ENCODE results near the gene PEDS1. TPM values are rescaled to one million over a fixed set of nuclear protein-coding genes. Genes with fewer than 3 reads are reported as not detected.
A peak's percentile ranks its signal among the peaks of the same experiment; 100 is the strongest.

Gene PEDS1
- total and polyA plus RNA-seq, 2 of the 13 experiments (the other 11 are each of a cell fraction or from before 2014, with no cell fraction given): 30.5 to 93.9 TPM

- no peak for TF ChIP-seq SMARCE1 (IDR thresholded peaks at IDR 0.05; ENCODE audit: borderline replicate concordance)
- TF ChIP-seq CENPT (CRISPR knock-in tag; IDR thresholded peaks at IDR 0.05; ENCODE audit: low read depth): 0 out of 2 replicates have a peak, but pooled peaks have one; percentile 45
- peak; percentile 36 for TF ChIP-seq ETV5 (CRISPR knock-in tag; IDR thresholded peaks at IDR 0.05; ENCODE audit: borderline replicate concordance)
- TF ChIP-seq NR0B2 (CRISPR knock-in tag; IDR thresholded peaks at IDR 0.05): peak; percentile 53
- peak; percentile 77 to 94; a peak in 3 of 4 replicates for TF ChIP-seq HMGXB4 (CRISPR knock-in tag; IDR thresholded peaks at IDR 0.05; ENCODE audit: borderline replicate concordance in 1 of 2, low read depth in 1 of 2)
- peak; percentile 36; the same call in 1 of the 2 replicates for TF ChIP-seq TAF1 (CRISPR knock-in tag; IDR thresholded peaks at IDR 0.05)
- peak; percentile 32; the same call in 1 of the 2 replicates for TF ChIP-seq SP4 (CRISPR knock-in tag; IDR thresholded peaks at IDR 0.05)
- TF ChIP-seq ZNF790 (CRISPR knock-in tag; IDR thresholded peaks at IDR 0.05; ENCODE audit: borderline replicate concordance): no peak
- TF ChIP-seq ZNF451 (CRISPR knock-in tag; IDR thresholded peaks at IDR 0.05): no peak
- TF ChIP-seq ZNF883 (CRISPR knock-in tag; IDR thresholded peaks at IDR 0.05; ENCODE audit: not compliant biosample characterization): no peak
- peak; percentile 80 for TF ChIP-seq SMAD3 (CRISPR knock-in tag; IDR thresholded peaks at IDR 0.05)
- peak; percentile 64; the same call in 1 of the 2 replicates for TF ChIP-seq ZNF331 (CRISPR knock-in tag; IDR thresholded peaks at IDR 0.05)
- TF ChIP-seq ZZZ3 (CRISPR knock-in tag; IDR thresholded peaks at IDR 0.05; ENCODE audit: borderline replicate concordance): peak; percentile 48; the same call in 1 of the 2 replicates
- 0 out of 2 replicates have a peak, but pooled peaks have one; percentile 19 for TF ChIP-seq ZNF704 (CRISPR knock-in tag; IDR thresholded peaks at IDR 0.05; ENCODE audit: borderline replicate concordance)
- TF ChIP-seq ZNF609 (CRISPR knock-in tag; IDR thresholded peaks at IDR 0.05; ENCODE audit: borderline replicate concordance): peak; percentile 13; the same call in 1 of the 2 replicates
- 0 out of 2 replicates have a peak, but pooled peaks have one; percentile 45 for TF ChIP-seq ZBTB25 (CRISPR knock-in tag; IDR thresholded peaks at IDR 0.05)
- no peak for TF ChIP-seq ZNF44 (CRISPR knock-in tag; IDR thresholded peaks at IDR 0.05)
- TF ChIP-seq XRCC5 (optimal IDR thresholded peaks at IDR 0.05; ENCODE audit: low read length): peak; percentile 81
Observed at GRCh38 chr20:50120935-50121693, 32.4 kb downstream of the PEDS1 start (continued).

Data from HepG2 (cell line).